Brain pericyte (primary cell): ENCODE data around the gene CDHR5.
"Not testable (repeated sequence)": the region's sequence is repeated elsewhere in the genome, so short reads cannot be mapped to it uniquely, and the experiment has no call there.

Experiments
- DNase-seq: peaks from one replicate; pipeline ENCODE4 v3.0.0-alpha.2; 2012; ENCODE audit warnings: low read depth, low spot score

Gene CDHR5

GRCh38 chr11:624705-625635 is at the start of gene CDHR5:
TSS of gene CDHR5 (minus strand) at chr11:624955. CDS start at chr11:624902, 53 bp downstream.
- DNase-seq: no peak

- no peak for DNase-seq
Observed at GRCh38 chr11:674406-674805, 49.7 kb upstream of the CDHR5 start.

- DNase-seq: no peak
Observed at GRCh38 chr11:673866-674265, 49.1 kb upstream of the CDHR5 start.

- DNase-seq: no peak
Observed at GRCh38 chr11:665704-666281, 41.0 kb upstream of the CDHR5 start.

GRCh38 chr11:665062-665703 is 40.4 kb upstream of the CDHR5 start:
- no peak for DNase-seq

GRCh38 chr11:662689-663274 is 38.0 kb upstream of the CDHR5 start:
- no peak for DNase-seq

- no peak for DNase-seq
Observed at GRCh38 chr11:660681-661444, 36.1 kb upstream of the CDHR5 start.

- DNase-seq: no peak
Observed at GRCh38 chr11:660281-660680, 35.5 kb upstream of the CDHR5 start.

- no peak for DNase-seq
Observed at GRCh38 chr11:659532-660085, 34.9 kb upstream of the CDHR5 start.

GRCh38 chr11:657691-658126 is 33.0 kb upstream of the CDHR5 start:
- DNase-seq: no peak

- DNase-seq: no peak
Observed at GRCh38 chr11:656866-657265, 32.1 kb upstream of the CDHR5 start.

GRCh38 chr11:656426-656825 is 31.7 kb upstream of the CDHR5 start:
- DNase-seq: no peak

- DNase-seq: no peak
Observed at GRCh38 chr11:655036-655726, 30.4 kb upstream of the CDHR5 start.

- not testable (repeated sequence) for DNase-seq
Observed at GRCh38 chr11:654444-654843, 29.7 kb upstream of the CDHR5 start.

GRCh38 chr11:653837-654236 is 29.1 kb upstream of the CDHR5 start:
- no peak for DNase-seq

GRCh38 chr11:653136-653535 is 28.4 kb upstream of the CDHR5 start:
- DNase-seq: not testable (repeated sequence)

GRCh38 chr11:650482-650881 is 25.7 kb upstream of the CDHR5 start:
- no peak for DNase-seq

GRCh38 chr11:647672-648158 is 23.0 kb upstream of the CDHR5 start:
- DNase-seq: not testable (repeated sequence)

GRCh38 chr11:646214-646613 is 21.5 kb upstream of the CDHR5 start:
- no peak for DNase-seq

GRCh38 chr11:645536-645935 is 20.8 kb upstream of the CDHR5 start:
- DNase-seq: no peak
